Amygdala (tissue), 56 donors: ENCODE results near the gene HMGB4.

Experiments
- DNase-seq, 56 donors: peaks; one replicate each; lab custom pipeline; 2025; lab: John Stamatoyannopoulos, UW

The HMGB4 gene

DNA sequence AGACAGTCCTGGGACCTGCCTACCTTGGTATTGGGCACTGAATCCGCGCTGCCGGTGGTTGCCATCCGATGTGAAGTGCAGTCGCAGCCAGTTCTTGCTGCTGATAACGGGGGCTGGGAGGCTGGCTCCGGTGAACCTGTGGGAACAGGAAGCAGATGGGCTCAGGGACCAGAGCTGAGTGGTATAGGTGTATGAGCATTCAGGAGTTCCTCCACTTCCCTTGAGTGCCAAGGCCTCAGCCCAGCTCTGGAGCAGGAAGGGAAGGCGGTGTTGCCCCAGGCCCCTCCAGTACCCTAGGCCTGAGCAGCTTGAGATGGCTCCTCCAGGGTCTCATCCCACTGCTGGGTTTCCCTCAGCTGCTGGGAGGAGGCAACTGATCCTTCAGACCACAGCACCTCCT, 17.0 kb upstream of the HMGB4 start:
- no peak for DNase-seq

DNA sequence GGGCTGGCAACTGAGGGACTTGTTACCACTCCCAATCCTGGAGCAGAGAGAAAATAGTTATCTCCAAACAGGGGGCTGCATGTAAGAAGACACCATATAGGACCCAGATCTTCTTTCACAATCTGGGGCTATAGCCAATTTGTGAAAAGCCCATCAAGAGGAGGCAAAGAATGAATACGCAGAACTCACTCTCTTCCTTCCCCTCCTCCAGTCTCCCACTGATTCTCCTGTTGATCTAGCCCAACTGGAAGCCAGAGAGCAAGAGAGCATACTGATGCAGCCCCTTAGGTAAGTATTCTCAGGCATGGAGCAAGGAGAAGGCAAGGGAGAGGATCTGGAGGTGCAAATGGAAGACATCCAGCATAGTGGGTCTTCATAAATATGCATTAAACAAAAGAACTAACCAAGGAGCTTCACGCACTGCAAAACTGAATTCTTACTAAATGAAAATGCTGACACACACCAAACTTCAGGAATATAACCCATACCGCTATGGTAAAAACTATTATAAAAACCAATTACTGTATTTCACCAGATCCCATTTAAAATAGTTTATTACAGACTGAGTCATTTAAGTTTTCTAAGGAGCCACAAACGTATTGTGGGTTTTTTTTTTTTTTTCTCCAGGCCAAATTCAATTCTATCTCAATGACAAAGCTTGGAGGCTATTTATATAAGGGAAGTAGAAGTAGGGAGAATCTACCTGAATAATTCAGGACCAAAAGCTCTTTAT, 15.5 kb upstream of the HMGB4 start:
- DNase-seq = no peak

DNA sequence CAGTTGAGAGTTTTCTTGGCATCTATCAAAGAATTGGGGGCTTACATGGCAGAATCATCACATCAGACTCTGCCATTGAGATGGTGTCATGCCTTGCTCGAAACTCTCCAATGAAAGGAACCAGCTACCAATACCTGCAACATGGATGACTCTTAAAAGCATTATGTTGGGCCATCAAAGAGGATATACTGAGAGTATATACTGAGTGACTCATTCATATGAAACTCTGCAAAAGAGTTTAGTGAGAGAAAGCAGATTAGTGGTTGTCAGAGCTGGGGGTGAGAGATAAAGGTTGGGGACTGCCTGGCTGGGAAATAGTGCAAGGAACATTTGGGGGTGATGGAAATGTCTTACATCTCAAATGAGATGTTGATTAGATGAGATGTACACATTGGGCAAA, 14.7 kb upstream of the HMGB4 start:
- DNase-seq = no peak

DNA sequence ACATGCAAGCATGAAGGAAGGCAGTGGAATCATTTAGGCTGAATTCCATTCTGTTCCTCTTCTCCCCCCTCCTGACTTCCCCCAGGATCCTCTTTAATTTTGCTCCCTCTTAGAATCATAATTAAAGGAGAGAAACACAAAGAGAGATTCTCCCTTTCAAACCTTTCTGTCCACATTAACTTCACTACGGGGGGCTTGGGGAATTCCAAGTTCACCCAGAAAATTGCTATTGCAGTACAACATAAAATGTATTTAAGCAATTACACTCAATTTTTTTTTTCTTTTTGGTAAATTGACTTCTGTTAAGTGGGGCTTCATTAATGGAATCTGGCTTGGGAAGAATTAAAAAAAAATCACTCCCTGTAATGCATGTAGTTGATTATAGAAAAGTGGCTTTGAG, 13.4 kb upstream of the HMGB4 start:
- no peak for DNase-seq

DNA sequence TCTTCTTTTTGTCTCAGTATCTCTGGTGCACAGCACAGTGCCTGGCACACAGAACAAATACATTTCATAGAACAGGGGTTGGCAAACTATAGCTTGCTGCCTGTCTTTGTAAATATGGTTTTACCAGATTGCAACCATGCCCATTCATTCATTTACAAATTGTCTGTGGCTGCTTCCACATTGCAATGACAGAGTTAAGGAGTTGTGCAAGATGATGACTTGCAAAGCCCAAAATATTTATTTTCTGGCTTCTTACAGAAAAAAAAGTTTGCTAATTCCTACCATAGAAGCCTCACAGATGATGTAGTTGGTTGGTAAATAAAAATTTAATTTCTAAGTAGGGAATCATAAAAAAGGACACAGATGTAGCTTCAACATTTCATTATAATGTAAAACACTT, 11.2 kb upstream of the HMGB4 start:
- DNase-seq = no peak

DNA sequence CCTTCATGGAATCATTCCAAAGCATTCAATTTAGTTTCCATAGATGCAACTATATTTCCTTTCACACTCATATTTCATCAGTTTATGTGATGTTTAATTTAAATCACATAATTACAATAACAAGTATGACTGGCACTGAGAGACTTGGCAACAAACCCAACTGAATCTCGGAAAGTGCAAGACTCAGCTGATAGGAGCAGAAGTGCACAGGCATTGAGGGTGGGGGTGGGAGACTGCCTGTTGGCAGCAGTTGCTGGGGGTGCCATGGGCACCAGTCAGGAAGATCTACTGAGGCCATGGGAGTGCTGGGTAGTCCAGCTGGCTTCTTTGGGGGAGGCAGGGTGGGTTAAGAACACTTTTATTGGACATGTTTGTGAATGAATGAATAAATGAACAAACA, 10.4 kb upstream of the HMGB4 start:
- peak in 2 of 56 donors; percentile 2 to 11 for DNase-seq

DNA sequence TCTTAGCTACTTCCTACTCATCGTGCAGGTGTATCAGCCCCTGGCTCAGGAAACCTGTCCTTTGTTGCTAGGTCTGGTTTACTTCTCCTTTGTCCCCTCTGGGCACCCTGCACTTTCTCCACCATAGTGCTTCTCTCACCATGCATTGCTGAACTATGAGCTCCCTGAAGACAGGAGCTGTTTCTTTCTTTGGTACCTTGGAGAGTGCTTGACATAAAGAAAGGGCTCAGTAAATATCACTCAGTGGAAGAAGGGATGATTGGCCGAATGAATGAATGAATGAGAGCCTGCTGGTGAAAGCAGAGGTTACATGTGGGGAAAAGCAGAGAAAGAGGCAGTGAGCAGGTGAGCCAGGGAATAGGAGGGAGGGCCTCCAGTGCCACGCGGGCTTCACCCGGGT, 9.8 kb upstream of the HMGB4 start:
- DNase-seq = no peak

DNA sequence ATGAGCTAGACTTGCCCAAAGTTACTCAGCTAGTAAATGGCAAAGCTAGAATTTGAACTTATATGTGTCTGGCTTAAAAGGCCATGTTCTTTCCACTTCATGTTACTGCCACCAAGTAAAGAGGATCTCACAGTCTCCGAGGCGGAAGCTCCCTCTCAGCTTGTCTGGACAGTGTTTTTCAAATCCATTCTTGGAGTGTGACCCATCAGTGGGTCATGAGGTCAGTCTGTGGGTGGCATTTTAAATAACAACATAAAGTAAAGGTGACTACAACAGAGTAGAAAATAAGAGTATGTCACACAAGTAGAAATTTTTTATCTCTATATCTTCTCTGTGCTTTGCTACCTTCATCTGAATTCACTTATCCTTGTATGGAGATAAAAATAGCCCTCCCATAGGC, 3.2 kb upstream of the HMGB4 start:
- DNase-seq = no peak

DNA sequence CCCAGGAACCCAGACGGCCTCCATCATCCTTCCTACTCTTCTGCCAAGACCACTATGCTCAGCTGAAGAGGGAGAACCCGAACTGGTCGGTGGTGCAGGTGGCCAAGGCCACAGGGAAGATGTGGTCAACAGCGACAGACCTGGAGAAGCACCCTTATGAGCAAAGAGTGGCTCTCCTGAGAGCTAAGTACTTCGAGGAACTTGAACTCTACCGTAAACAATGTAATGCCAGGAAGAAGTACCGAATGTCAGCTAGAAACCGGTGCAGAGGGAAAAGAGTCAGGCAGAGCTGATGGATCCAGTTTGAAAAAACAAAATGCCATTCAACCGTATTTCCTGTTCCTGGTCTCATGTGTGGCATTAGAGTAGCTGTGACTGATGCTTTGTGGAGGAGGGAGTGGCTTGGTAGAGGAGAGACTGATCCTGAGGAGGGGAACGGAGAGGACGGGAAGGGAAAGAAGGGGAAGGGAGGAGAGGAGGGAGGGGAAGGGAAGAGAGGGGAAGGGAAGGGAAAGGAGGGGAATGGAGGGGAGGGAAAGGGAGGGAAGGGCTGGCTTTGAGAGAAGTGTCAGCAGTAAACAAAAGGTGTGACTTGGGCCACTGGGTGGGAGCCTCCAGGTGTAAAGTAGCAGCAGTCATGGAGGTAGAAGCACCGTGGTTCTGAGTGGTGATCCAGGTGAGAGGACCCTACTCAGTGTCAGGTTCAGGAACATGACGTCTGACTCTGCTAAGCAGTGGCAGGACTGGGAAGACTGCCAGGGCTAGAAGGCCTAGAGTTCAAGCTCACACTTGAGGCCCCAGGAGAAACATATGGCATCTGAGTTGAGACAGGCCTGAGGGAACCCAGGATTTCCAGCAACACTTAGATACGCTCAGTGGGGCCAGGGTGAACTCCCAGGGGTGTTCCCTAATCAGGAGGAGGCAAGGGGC, 846 bp downstream of the HMGB4 start:
- no peak for DNase-seq

DNA sequence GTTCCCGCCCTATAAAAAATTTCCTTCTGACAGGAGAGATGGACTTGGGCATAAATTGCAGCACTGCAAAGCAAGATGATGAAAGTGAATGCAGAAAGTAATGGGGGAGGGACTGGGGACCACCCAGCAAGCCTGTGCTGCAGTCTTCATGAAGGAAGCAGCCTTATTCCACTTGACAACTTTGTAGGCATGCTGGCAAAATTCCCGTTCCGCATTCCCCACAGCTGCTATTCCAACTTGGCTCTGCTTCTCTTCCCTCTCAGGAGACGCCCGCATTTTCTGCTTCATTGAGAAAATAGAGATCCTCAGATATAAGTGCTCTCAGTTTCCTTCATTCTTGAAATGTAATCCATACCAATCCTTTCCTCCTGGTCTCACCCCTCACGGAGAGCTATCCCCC, 2.4 kb downstream of the HMGB4 start:
- DNase-seq = peak in 1 of 56 donors; percentile 41

DNA sequence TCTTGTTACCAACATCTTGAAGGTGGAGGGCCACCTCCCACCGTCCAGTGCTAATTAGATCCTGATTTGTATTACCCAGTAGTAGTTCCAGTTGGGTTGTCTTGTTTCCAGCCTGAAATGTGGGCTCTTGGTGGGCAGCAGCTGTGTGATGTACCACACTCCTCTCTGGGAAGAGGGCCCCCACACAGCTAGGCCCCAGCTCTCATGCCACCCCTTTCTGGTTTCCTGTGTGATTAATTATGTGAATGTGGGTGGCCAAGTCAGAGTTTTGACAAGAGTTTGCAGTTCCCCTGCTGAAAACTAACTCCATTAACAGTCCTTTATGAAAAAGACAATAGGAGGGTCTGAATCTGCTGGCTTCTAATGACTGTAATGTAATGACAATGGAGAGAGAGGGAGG, 3.8 kb downstream of the HMGB4 start:
- no peak for DNase-seq

DNA sequence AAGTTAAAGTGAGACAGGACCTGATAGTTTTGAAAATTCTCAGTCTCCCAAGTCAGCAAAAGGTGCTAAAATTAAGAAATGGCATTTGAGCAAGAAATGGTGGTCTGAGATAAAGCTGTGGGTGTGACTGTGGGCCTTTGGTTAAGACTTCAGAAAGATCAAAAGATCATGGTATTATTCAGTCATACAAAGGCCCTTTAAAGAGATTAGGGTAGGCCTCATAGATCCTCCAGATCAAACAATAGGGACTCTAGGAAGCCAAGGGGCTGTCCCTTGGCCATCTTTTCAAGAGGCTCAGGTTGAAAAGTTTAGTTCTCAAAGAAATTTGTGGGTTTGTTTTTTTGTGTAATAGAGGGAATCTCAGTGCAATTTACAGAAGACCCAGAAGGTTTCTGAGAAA, 8.4 kb downstream of the HMGB4 start:
- DNase-seq = no peak

DNA sequence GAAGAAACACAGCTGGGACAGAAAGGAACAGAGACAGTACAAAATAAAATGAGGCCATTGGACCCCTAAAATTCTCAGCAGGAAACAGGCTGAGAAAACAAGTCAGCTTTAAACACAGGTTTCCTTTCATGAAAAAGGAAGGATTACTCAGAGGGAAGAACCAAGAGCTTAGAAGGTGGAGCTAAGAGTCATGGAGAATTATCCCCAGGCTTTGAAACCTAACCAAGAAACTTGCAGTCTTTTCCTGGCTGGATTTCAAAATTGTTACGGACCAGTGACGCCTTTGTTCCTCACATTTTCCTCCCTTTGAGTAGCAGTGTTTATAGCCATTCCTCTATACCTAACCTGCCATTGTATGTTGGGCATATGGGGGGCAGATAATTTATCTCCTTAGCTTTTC, 8.8 kb downstream of the HMGB4 start:
- DNase-seq = no peak

DNA sequence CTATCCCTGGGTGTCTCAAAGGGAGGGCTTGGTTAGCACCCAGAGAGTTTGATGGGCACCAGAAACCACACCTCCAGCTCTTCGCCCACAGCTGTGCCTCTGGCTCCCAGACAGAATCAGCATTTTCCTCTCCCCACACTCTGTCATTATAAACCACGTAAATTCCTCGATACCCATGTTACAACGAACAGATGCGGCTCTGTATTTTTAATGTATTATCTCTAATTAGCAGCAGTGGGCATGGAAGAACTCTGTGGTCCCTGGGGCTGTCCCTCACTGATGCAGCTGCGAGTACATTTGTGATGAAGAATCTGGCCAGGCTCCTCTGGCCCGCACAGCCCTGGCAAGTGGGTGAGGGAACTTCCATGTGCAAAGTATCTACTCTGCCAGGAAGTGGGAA, 10.8 kb downstream of the HMGB4 start:
- no peak for DNase-seq

DNA sequence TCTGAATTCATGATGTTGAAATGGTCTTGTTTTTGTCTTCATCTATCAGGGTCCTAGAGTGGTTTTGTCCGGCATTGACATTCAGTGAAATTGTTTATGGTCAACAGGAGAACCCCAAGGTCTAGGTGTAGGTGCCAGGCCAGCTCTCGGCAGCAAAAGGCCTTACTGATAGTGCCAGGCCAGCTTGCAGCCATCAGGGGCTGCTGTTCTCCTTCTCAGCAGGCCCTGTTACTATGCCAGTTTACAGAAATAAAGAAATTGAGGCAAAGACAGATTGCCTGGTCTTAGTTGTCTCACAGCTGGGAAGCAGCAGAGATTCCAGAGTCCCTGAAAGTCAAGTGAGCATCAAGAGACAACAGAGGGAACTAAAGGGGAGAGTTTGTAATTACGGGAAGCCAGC, 12.0 kb downstream of the HMGB4 start:
- peak in 7 of 56 donors; percentile 7 to 55 (median 17) for DNase-seq

DNA sequence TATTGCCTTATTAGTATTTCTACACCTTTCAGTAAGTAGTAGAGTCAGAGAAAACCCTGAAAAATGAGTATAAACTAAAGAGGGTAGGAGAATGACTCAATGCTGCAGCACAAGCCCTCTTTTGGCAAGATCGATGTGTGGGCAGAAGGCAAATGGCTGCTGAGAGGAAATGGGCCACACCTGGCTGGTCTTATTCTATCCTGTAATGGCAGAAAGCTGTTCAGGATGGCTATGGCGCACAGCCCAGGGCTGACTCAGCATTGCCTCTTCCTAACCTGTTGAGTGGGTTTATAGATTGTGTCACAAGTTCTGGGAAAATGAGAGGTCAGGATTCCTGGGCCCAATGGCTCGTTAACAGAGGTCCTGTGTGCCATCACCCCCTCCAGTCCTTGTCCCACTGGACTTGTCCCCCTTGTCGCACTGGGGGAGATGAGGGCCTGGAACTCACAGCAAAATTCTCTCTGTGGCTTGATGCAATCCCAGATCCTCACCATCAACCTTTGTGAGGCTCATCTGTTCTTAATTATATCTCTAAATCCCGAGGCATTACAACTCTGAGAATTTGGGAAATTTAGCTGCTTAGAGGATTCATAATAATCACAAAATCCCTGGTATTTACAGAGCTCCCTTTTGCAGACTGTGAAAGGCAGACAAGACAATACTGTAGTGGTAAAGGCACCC, 13.2 kb downstream of the HMGB4 start:
- DNase-seq = peak in 2 of 56 donors; percentile 16 to 24

DNA sequence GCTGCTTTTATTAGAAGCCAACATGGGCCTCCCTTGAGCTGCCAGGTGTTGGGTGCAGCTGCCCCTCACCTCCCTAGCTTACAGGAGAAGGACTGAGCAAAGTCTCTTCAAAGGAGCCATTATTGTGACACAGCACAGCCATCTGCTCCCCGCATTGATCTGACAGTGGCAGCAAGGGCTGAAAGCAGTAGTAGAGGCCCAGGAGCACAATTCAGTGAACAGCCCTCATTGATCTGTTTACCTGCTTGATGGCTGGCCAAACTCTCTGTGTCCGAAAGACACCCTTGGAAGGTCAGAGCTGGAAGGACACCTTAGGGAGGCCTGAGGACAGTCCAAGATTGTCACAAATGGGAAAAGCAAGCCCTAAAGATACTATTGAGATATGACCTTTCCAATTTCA, 14.5 kb downstream of the HMGB4 start:
- no peak for DNase-seq

DNA sequence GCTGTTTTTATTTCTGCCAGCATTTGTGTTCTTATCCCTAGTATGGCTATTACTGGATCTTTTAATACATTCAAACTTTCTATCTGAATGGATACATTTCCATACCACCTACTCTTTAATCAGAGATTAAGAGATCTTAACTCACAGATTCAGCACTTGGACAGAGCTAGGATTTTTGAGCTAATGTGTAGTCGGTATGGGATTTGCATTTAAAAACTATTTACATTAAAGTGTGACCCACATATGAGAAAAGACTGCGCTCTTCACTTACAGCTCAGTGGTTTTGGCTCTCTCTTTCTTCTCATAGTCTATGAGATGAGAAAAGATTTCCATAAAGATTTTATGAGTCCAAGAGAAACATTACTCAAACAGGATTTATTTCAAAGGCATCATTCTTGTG, 16.4 kb downstream of the HMGB4 start:
- no peak for DNase-seq

DNA sequence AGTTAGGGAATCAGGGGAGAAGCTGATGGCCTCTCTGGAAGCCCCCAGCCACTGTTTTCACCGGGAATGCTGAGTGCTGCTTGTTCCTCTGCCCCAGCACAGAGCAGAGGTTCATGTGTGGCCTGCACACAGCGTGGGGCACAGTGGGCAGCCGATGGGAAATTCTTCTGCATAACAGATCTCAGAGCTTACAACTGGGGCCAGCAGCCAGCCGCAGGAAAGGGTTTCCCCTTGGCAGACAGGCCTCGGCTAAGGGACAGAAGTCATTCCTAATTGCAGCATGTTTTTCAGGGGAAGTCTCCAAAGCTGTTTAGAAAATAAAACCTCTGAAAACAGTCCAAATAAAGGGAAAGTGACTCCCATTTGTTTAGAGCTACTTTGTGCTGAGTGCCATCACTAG, 22.6 kb downstream of the HMGB4 start:
- no peak for DNase-seq

DNA sequence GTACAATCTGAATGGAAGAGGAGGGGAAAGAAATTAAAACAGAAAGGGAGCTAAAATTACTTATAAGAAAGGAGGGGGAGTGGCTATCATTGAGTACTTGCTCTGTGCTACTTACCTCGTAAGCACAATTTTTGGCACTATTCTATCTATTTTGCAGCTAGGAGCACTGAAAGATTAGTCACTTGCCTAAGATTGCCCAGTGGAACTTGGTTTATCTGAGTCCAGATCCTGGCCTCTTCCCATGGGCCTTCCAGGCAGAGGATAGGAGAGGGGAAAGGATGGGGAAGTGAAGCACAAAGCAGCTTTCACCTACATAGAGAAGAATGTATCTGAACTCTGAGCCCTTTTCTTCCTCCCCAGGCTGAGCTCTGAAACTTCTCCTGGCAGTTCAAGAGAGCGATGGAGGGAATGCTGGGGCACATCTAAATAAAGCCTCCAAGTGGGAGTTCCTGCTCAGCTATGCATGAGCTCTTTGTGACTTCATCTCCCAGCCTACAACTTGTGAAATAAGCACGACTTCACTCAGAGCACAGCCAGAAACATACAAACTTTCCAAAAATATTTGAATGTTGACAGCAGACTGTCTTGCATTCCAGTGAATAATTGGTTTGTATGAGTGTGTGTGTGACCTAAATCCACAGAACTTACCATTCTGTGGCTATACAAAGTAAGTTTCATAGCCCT, 29.4 kb downstream of the HMGB4 start:
- peak in 3 of 56 donors; percentile 15 to 22 (median 19) for DNase-seq

DNA sequence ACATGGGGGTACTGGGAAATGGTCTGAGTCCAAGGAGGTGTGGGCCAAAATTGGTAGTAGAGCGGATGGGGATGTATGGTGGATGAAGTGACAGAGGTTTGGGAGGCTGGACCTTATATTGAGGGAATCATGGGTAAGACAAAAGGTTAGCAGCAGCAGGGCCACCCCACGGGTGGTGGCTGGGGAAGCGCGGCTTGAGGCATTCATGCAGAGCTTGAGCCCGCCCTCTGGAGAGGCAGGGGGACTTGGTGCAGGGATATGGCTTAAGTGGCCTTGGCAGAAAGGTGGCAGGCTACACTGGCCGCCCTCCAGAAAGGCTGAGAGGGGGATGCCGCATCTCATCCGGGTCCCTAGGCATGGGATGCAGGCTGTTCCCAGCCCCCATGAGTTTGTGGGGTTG, 31.5 kb downstream of the HMGB4 start:
- DNase-seq = no peak
